OCI-LY1 (cell line): ENCODE results near the gene TPR.

Source experiments
- CTCF ChIP-seq: fragments of 200-600 bp; sonication (generic), shearing (Covaris generic); IDR thresholded peaks from 2 replicates; pipeline ENCODE4 v1.5.1; 2017; ENCODE audit warnings: mild to moderate bottlenecking, antibody characterized with exemption, low read length, moderate library complexity, mixed read lengths
- EZH2 ChIP-seq: fragments of 200-600 bp; sonication (generic), shearing (Covaris generic); IDR thresholded peaks from 2 replicates; pipeline ENCODE4 v1.8.0; 2017; ENCODE audit warnings: borderline replicate concordance, mixed run types, mild to moderate bottlenecking, antibody characterized with exemption, low read length, moderate library complexity, mixed read lengths

- no peak for TF ChIP-seq CTCF
- no peak for TF ChIP-seq EZH2
These were observed 63.5 kb downstream of the TPR start for GRCh38 chr1:186311375-186312051.
